NCI-H1417 (cell line): Measurements from ENCODE around the gene CST2.
"Not testable (repeated sequence)": the region's sequence is repeated elsewhere in the genome, so short reads cannot be mapped to it uniquely, and the experiment has no call there.

Experiments used
- DNase-seq, 3 experiments: peaks; one replicate each; lab custom pipeline; 2025; lab: John Stamatoyannopoulos, UW

Gene CST2

DNA sequence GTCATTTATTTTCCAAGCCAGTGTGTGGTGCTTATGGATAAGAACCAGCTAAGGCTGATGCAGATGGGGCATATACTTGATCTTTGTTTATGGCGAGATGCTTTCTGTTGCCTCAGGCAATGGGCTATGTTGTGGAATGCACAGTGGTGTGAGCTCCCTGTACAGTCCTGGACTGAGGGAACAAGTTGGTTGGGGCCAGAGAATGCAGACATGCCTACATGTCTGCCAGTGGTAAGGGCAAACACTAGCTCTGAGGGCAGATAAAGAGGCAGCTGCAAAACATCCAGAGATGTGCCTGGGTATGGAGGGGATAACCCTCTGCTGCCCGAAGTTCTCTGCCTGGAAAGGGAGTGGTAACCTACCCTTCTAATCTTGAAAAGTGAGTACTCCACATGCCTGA is 16.2 kb downstream of the CST2 start:
- DNase-seq: not testable (repeated sequence)

DNA sequence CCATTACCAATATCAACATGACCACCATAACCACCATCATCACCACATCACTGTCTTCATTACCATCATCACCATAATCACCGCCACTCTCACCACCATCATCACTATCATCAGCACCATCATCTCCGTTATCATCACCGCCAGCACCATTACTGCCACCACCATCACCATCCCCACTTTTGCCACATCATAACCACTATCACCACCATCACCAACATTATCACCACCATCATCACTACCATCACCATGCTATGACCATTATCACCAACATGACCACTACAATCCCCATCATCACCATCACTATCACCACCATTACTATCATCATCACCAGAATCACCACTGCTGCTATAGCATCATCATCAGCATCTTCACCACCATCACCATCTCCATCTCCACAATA is 25.7 kb downstream of the CST2 start:
- DNase-seq: no peak

DNA sequence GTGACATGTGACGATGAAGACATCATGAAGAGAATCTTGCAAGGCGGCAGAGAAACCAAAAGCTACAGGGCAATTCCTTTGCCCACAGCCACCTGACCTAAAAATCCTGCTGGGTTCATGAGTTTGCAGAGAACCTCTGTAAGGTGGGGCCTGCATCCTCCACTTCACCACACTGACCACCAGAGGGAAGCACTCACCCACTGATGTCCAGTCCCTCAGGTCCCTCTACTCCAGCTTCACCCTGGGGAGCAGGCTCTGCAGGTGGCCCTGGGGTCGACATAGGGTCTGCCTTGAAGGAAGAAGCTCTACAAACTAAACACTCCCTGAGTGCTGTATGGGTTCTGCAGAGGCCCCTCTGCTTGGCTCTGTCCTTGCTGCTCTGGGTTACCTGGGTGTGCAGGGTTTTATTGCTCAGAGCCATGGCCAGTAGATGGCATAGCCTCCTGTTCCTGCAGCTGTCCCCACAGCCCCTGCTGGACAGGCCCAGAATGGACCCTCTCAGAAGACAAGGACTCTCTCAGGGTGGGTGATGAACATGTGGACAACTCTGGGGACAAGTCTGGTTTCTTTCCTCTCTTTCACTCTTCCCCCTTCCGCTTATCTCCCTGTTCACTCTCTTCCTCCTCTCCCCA is 27.2 kb downstream of the CST2 start:
- DNase-seq: peak; percentile 1 to 29 (median 5)

DNA sequence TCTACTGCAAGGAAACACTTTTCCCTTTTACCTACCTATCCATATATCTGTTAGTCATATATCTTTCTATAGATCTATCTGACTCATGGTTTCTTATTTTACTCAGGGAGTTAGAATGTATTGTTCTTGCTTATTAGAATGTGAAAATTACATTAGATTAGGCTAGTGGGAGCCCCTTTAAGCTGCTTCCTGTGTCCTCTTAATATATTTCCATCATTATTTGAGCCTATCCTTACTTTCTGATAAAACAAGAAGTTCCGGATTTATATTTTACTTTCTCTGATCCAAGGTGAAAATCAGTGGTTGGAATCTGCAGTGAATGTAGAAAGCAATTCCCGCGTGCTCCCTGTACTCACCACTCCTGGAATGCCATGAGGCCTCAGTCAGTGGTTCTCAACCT is 31.0 kb downstream of the CST2 start:
- DNase-seq: no peak

DNA sequence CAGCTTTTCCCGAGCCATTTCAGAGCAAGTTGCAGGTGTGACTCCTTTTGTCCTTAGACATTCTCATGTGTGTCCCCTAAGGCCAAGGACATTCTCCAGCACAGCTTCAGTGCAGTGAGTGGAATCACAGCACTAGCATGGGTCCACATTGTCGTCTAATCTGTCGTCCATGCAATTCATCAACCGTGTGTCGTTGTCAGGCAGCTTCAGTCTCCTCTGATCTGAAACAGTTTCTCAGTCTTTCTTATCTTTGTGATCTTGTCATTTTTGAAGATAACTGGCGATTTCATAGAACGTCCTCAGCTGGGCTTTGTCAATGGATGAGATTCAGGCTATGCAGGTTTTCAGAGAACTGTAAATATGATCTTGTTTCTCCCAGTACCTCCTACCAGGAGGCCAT is 31.7 kb downstream of the CST2 start:
- no peak for DNase-seq

DNA sequence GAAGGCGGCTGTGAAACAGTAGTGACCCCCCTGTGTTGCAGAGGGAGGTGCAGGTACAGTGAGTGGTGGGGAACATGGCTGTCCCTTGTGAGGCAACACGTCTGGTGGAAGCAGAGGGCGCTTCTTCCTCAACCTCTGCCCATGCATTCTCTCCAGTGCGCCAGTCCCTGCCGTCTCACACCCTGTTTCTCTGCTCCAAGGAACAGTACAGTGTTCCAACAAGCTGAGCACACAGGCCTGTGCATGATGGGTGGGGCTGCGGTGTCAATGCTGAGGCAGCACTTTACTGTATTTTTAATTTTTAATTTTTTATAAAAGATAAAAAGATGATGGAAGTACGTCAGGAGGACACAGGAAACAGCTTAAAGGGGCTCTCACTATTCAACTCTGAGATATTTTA is 32.5 kb downstream of the CST2 start:
- DNase-seq: no peak

DNA sequence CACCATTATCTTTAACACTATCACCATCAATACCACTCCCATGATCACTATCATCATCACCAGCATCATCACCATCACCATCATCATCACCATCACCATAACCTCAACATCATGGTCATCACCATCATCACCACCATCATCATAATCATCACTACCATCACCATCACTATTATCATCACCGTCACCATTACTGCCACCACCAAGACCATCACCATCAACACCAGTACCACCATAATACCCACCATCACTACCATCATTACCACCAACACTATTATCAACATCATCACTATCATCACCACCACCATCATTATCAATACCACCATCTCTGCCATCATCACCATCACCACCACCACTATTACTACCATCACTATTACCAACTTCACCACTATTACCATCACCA is 43.1 kb downstream of the CST2 start:
- DNase-seq: no peak

DNA sequence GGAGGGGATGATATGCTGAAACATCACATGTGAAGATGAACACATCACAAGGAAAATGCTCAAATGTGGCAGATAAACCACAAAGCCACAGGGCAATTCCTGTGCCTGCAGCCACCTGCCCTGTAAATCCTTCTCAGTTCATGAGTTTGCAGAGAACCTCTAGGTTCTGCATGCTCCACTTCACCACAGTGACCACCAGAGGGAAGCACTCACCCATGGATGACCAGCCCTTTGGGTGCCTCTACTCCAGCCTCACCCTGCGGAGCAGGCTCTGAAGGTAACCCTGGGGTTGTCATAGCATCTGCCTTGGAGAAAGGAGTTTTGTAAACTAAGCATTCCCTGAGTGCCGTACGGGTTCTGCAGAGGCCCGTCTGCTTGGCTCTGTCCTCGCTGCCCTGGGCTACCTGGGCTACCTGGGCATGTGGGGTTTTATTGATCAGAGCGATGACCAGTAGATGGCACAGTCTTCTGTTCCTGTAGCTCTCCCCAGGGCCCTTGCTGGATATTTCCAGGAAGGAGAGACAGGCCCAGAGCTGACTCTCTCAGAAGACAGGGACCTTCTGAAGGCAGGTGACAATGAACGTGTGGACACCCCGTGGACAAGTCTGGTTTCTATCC is 44.1 kb downstream of the CST2 start:
- peak in 2 of 3 experiments; percentile 2 to 48 for DNase-seq

DNA sequence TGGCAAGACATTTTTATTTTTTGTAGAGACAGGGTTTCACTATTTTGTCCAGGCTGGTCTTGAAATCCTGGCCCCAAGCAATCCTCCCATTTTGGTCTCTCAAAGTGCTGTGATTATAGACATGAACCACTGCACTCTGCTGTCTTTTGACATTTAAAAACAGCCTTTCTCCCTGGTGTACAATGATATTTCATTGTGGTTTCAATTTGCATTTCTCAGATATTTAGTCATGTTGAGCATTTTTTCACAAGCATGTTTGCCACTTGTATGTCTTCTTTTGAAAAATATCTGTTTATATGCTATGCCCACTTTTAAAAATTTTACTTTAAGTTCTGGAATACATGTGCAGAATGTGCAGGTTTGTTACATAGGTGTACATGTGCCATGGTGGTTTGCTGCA is 47.9 kb downstream of the CST2 start:
- not testable (repeated sequence) for DNase-seq

DNA sequence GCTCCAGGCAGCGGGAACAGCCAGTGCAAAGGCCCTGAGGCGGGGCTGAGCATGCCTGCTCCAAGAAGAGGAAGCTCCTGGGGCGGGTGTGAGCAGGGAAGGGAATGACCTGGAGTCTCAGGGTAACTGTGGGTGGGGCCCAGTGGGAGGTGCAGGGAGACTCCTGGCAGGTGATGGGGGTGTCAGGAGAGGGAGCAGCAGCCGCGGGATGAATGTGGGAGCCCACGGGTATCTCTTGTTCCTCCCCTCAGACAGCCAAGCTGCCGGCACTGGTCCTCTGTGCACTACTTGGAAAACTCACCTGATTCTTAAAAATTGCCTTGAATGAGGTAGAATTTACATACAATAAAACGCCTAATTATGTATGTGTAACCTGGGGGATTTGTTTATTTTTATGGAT is 49.1 kb downstream of the CST2 start:
- DNase-seq: not testable (repeated sequence)

DNA sequence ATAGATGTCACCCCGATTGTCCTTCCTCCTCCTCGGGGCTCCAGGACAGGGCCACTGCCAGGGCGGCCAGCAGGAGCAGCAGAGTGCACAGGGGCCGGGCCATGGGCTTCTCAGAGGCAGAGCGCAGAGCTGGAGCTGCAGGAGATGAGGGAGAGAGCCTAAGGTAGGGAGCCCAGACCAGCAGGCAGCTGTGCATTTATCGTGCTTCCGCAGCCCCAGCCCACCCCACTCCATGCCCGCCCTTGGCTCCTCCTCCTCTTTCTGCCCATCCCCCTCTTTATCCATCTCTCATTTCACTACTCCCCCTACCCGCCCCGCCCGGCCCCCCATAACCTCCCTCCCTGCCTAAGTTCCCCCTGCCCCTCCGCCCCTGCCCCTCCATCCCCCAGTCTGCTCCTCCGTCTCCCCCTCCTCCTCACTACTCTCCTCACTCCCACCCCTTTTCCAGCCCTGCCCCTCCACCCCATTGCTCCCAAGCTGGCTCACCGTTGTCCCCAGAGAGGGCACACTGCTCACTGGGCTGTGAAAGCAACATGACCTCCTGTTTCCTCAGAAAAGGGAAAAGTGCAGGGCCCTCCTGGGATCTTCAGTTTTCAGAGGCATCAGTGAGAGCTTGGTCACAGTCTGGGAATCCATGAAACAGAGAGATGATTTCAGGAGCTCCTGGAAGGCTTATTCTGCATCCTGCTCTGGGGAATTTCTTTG is 50.3 kb downstream of the CST2 start:
- peak in 1 of 3 experiments; percentile 6 for DNase-seq

DNA sequence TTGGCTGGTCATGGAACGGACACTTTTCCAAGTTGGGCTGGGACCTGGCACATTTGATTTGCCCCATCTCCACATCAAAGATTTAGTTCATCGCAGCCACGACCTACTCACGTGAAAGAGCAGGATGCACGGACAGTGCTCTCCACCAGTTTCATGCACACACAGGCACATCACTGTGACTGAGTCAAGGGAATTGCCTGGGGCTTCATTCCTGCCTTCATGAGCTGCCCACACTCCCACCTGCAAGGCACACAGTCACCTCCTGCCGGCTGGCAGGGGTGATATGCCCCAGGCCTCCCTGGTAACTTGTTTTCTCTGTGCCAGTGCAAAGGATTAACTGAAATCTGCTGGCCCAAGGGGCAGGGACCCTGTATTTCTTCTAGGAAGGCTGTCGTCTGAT is 52.4 kb downstream of the CST2 start:
- no peak for DNase-seq
